Mucosa of stomach (tissue), 1 donor: ENCODE data around the gene ZFYVE19.

Experiments
- H3K27me3 ChIP-seq: one replicate; pipeline ENCODE4 v1.7.0; 2013; ENCODE audit warnings: mild to moderate bottlenecking, low read length; ENCODE audit not compliant: control insufficient read depth, insufficient read depth
- H3K36me3 ChIP-seq: one replicate; pipeline ENCODE4 v1.7.0; 2013; ENCODE audit warnings: low read length; ENCODE audit not compliant: control insufficient read depth, insufficient read depth
- H3K4me1 ChIP-seq: one replicate; pipeline ENCODE4 v1.7.0; 2013; ENCODE audit warnings: mild to moderate bottlenecking, low read length; ENCODE audit not compliant: control insufficient read depth, insufficient read depth
- H3K4me3 ChIP-seq: one replicate; pipeline ENCODE4 v1.7.0; 2013; ENCODE audit warnings: low read length
- H3K9ac ChIP-seq: one replicate; pipeline ENCODE4 v1.7.0; 2013; ENCODE audit warnings: mild to moderate bottlenecking, low read length, moderate library complexity
- H3K9me3 ChIP-seq: one replicate; pipeline ENCODE4 v1.7.0; 2013; ENCODE audit warnings: mild to moderate bottlenecking, low read length, moderate library complexity; ENCODE audit not compliant: control insufficient read depth
- donor health status: Pancreatic carcinoma.

Gene ZFYVE19

DNA sequence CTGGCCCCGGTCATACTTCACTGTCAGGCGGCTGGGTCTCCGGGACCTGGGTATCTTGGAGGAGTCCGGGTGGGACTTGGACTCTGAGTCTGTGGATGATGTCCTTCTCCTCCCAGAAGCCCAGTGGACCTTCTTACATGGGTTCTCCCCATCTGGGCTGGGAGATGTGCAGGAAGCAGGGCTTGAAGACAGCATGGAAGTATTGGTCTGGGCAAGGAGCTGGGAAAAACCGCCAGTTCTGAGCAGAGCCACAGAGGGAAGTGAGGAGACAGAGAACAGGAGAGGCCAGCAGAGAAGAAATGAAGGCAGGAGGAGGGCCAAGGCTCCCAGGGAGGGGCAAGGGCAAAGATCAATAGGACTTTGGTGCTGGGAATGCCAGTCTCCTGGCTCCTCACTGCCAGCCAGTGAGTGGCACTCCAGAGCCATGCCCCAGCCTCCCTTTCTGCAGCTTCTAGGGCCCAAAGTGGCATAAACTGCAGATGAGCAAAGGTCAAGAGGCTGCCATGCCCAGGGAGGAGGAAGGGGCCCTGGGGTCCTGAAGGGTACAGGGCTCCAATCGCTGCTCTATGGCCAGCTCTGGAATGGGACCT is 21.7 kb downstream of the ZFYVE19 start, which contains the start of gene PPP1R14D:
Gene PPP1R14D, minus strand, starts transcription at position 262 of the 590 bp plus-strand sequence. Its CDS starts 67 bp downstream, at position 195.
- H3K4me3 ChIP-seq = no peak within 1 kb of the TSS
- no peaks in the 10 kb centered on the region for H3K9me3 ChIP-seq
- H3K27me3 ChIP-seq = no peaks in the 10 kb centered on the region
- peak within 1 kb of the TSS; percentile 1 for H3K9ac ChIP-seq
- no peaks in the 10 kb centered on the region for H3K36me3 ChIP-seq
- H3K4me1 ChIP-seq = peaks cover 29% of the 10 kb centered on the region

DNA sequence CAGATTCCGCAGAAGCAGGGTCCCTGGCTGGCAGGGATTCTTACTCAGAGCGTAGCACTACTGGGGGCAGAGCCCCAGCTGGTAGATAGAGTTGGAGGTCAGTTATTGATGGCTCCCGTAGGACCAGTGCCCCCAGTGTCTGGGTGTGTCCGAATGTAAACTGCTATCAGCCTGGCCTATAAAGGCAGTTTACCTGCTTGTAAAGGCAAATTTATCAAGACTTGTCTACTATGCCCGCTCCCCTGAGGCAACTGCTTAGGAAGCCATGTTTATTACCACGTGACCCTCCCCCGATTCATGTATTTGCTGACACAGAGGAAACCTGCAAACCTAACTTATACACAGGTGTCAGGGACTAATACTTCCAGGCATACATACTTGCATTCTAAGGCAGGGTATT is 22.2 kb downstream of the ZFYVE19 start:
- no peaks in the 10 kb centered on the region for H3K27me3 ChIP-seq
- no peak overlapping the region for H3K4me3 ChIP-seq
- no peak overlapping the region for H3K9ac ChIP-seq
- no peaks in the 10 kb centered on the region for H3K36me3 ChIP-seq
- peaks cover 29% of the 10 kb centered on the region for H3K4me1 ChIP-seq
- no peaks in the 10 kb centered on the region for H3K9me3 ChIP-seq

DNA sequence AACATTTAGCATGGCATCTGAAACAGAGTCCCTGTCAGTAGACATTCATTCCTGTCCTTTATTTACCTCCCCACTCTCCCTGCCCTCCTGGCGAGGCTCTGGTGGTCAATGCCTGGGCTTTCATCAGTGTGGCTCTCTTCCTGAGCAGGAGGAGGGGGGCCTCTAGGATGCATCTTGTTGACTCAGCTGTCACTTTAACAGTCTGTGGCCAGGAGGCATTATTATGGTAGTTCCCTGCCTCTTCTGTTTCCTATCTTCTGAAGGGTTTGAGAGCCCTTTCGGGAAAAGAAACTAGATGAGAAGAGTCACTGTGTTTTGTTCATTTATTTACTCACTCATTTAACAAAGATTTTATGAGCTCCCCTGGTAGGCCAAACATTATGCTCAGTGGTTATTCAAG is 24.0 kb downstream of the ZFYVE19 start:
- Histone ChIP-seq H3K9me3 (no peaks in the 10 kb centered on the region), H3K4me1 (peaks cover 21% of the 10 kb centered on the region), H3K4me3 (no peak overlapping the region), H3K27me3 (no peaks in the 10 kb centered on the region), H3K36me3 (no peaks in the 10 kb centered on the region), H3K9ac (no peak overlapping the region)

DNA sequence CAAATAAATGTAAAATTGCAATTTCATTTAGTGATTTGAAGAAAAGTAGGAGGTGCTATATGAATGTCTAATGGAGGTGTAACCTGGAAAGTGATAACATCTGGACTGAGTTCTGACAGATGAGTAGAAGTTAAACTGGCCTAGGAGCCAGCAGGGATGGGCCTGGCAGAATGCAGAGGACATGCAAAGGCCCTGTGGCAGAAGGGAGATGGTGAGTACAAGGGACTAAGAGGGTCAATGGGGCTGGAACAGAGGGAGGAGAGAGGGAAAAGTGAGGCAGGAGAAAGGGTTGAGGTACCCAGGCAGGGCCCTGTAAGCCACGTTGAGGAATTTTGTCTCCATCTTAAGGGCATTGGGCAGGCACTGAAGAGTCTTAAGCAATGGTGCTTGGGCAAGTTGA is 25.0 kb downstream of the ZFYVE19 start:
- Histone ChIP-seq H3K27me3 (no peaks in the 10 kb centered on the region), H3K36me3 (no peaks in the 10 kb centered on the region), H3K9ac (no peak overlapping the region), H3K4me1 (peaks cover 12% of the 10 kb centered on the region), H3K9me3 (no peaks in the 10 kb centered on the region), H3K4me3 (no peak overlapping the region)

DNA sequence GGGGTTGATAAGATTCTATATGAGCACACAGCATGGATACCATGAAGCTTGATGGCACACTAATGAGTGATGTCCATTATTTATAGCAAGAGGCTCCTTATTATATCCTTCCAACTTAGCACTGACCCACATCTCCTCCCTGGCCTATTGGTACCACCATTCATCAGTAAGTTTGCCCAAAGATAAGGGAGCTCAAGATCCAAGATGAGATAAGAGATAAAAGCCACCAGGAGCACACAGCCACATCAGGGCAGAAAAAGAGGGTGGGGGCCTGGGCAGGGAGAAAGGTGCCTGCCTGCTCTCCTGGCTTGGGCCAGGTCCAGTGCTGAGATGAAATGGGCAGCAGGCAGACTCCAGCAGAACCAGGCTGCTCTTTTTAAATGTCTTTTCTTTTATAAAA is 26.0 kb downstream of the ZFYVE19 start:
- H3K9ac ChIP-seq = no peak overlapping the region
- H3K9me3 ChIP-seq = no peaks in the 10 kb centered on the region
- H3K4me3 ChIP-seq = no peak overlapping the region
- no peaks in the 10 kb centered on the region for H3K27me3 ChIP-seq
- no peaks in the 10 kb centered on the region for H3K36me3 ChIP-seq
- H3K4me1 ChIP-seq = peaks cover 12% of the 10 kb centered on the region

DNA sequence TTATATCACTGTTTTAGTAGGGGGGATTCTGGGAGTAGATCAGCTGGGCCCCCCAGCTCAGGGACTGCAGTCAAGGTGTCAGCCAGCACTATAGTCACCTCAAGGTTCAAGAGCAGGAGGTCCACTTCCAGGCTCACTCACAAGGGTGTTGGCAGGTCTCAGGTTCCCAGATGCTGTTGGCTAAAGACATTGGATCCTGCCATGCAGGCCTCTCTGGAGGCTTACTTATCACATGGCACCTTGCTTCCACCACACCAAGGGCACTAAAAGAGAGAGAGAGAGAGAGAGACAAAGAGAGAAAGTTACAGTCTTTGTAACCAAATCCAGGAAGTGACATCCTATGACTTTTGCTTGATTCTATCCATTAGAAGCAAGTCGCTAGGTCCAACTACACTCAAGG is 29.1 kb downstream of the ZFYVE19 start:
- Histone ChIP-seq H3K9me3 (no peaks in the 10 kb centered on the region), H3K4me3 (no peak overlapping the region), H3K36me3 (no peaks in the 10 kb centered on the region), H3K9ac (no peak overlapping the region), H3K27me3 (no peaks in the 10 kb centered on the region), H3K4me1 (no peaks in the 10 kb centered on the region)

DNA sequence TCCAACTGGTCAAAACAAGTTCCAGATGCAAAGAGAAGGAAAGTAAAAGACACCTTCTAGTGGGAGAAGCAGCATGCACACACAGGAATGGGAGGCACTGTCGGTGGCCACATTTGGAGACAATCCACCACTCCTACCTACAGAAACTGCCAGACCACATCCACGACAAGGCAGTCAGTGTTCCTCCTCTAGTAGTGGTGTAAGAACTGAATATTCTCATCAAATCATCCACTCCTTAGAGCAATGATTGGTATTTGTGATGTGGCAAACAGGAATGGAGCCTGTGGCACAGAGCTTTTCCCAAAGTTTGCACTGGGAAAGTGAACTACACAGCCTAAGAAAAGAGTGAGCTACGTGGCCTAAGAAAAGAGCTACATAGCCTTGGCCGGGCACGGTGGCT is 31.9 kb downstream of the ZFYVE19 start:
- H3K36me3 ChIP-seq = no peaks in the 10 kb centered on the region
- no peaks in the 10 kb centered on the region for H3K9me3 ChIP-seq
- no peak overlapping the region for H3K9ac ChIP-seq
- H3K27me3 ChIP-seq = no peaks in the 10 kb centered on the region
- H3K4me1 ChIP-seq = peaks cover 8% of the 10 kb centered on the region
- H3K4me3 ChIP-seq = no peak overlapping the region

DNA sequence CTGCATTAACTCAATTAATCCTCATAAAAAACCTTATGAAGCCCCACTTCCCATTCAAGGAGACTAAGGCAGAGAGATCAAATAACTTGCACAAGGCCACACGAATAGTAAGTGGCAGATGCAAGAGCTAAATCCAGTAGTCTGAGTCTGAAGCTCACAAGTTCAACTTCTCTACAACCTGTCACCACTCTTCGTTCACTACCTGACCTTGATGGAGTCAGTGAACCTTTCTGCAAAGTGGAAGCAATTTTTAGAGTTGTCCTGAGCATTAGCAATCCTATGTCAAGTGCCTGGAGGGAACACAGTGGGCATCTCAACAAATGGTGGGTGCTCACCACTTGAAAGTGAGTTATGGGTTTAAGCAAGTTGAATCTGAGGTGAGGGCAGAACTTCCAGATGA is 34.9 kb downstream of the ZFYVE19 start:
- H3K36me3 ChIP-seq = no peaks in the 10 kb centered on the region
- no peaks in the 10 kb centered on the region for H3K9me3 ChIP-seq
- H3K4me3 ChIP-seq = no peak overlapping the region
- no peak overlapping the region for H3K9ac ChIP-seq
- no peaks in the 10 kb centered on the region for H3K27me3 ChIP-seq
- peaks cover 16% of the 10 kb centered on the region for H3K4me1 ChIP-seq

DNA sequence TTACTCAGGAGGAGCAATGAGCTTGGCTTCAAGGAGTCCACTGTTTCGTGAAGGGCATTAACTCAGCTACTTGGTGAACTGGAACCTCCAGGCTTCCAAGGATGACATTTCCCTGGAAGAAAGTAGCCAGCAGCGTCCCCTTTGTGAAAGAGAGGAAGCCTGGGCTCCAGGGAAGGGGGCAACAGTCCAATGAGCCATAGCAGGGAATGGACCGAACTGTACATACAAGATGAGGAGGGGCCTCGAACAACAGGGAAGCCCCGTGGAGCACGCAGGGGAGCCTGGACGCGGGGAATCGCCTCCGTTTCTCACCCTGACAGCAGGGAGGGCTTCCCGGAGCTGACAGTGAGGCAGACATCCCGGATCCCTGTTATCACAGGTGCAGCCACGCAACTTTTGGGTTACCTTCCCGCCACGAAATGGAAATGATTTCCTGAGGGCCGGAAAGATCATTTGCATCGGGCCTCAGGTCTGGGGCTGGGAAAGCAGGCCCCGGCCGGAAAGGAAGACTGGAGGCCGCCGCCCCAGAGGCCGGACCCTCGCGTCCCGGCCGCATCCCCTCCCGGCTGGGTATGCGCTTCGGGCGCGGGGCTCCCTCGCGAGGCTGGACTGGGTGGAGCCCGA is 36.5 kb downstream of the ZFYVE19 start:
- H3K27me3 ChIP-seq = no peaks in the 10 kb centered on the region
- no peaks in the 10 kb centered on the region for H3K9me3 ChIP-seq
- peak overlapping the region; percentile 93 for H3K9ac ChIP-seq
- peaks cover 32% of the 10 kb centered on the region for H3K4me1 ChIP-seq
- peak overlapping the region; percentile 28 for H3K4me3 ChIP-seq
- H3K36me3 ChIP-seq = no peaks in the 10 kb centered on the region

DNA sequence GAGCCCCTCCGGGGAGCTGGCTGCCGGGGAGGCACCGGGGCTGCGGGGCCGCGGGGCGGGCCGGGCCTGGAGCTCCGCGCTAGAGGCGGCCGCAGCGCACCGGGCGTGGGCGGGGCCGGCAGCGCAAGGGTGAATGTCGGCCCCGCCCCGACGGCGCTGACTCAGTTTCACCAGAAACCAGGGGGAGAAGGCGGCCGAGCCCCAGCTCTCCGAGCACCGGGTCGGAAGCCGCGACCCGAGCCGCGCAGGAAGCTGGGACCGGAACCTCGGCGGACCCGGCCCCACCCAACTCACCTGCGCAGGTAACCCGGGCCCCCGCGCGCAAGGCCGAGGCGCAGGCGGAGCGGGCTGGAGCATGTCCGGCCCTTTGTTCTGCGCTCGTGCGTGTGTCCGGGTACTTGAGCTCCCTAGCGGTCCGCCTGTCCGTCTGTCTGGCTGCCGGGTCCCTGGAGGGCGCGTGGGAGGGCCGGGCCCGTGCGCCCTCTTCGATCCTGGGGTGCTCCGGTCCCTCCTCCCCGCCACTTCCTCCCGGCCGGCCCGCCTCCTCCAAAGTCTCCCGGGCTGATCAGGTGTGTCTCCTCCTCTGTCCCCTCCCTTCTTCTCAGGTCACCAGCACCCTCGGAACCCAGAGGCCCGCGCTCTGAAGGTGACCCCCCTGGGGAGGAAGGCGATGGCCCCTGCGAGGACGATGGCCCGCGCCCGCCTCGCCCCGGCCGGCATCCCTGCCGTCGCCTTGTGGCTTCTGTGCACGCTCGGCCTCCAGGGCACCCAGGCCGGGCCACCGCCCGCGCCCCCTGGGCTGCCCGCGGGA is 37.2 kb downstream of the ZFYVE19 start, which contains the start of gene SPINT1:
Gene SPINT1, plus strand, starts transcription at position 164 of the 811 bp plus-strand sequence. Its CDS starts 507 bp downstream, at position 671.
- no peaks in the 10 kb centered on the region for H3K36me3 ChIP-seq
- no peaks in the 10 kb centered on the region for H3K9me3 ChIP-seq
- H3K4me1 ChIP-seq = peaks cover 32% of the 10 kb centered on the region
- H3K9ac ChIP-seq = peak within 1 kb of the TSS; percentile 93
- H3K27me3 ChIP-seq = no peaks in the 10 kb centered on the region
- peak within 1 kb of the TSS; percentile 80 for H3K4me3 ChIP-seq

DNA sequence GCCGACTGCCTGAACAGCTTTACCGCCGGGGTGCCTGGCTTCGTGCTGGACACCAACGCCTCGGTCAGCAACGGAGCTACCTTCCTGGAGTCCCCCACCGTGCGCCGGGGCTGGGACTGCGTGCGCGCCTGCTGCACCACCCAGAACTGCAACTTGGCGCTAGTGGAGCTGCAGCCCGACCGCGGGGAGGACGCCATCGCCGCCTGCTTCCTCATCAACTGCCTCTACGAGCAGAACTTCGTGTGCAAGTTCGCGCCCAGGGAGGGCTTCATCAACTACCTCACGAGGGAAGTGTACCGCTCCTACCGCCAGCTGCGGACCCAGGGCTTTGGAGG is 37.8 kb downstream of the ZFYVE19 start:
- Histone ChIP-seq H3K4me1 (peaks cover 32% of the 10 kb centered on the region), H3K4me3 (peak overlapping the region; percentile 80), H3K9ac (peak overlapping the region; percentile 93), H3K27me3 (no peaks in the 10 kb centered on the region), H3K9me3 (no peaks in the 10 kb centered on the region), H3K36me3 (no peaks in the 10 kb centered on the region)

DNA sequence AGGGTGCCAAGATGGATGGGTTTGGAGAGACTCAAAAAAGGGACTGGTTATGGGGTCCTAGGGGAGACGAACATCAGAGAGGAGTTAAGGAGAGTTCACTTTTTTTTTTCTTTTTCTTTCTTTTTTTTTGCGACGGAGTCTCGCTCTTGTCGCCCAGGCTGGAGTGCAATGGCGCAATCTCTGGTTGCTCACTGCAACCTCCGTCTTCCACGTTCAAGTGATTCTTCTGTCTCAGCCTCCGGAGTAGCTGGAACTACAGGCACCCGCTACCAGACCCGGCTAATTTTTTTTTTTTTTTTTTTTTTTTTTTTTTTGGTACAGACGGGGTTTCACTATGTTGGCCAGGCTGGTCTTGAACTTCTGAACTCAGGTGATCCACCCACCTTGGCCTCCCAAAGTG is 38.1 kb downstream of the ZFYVE19 start:
- peaks cover 32% of the 10 kb centered on the region for H3K4me1 ChIP-seq
- H3K9me3 ChIP-seq = no peaks in the 10 kb centered on the region
- peak overlapping the region; percentile 93 for H3K9ac ChIP-seq
- H3K4me3 ChIP-seq = peak overlapping the region; percentile 80
- no peaks in the 10 kb centered on the region for H3K36me3 ChIP-seq
- H3K27me3 ChIP-seq = no peaks in the 10 kb centered on the region
